HCT116 (cell line): ENCODE results near the gene FRRS1.

Experiments used
- CEBPB ChIP-seq: IDR thresholded peaks from 2 replicates; pipeline ENCODE4 v1.6.1; 2012; ENCODE audit warnings: low read depth
- EZH2 ChIP-seq: fragments of 200-600 bp; sonication (generic); IDR thresholded peaks from 2 replicates; pipeline ENCODE4 v1.6.1; 2017; ENCODE audit warnings: antibody characterized with exemption, mixed run types
- EZH2phosphoT487 ChIP-seq: fragments of 200-600 bp; IDR thresholded peaks from 2 replicates; pipeline ENCODE4 v1.6.1; 2018; ENCODE audit warnings: antibody characterized with exemption, borderline replicate concordance
- FOSL1 ChIP-seq: IDR thresholded peaks from 2 replicates; pipeline ENCODE4 v1.6.1; 2012; ENCODE audit warnings: low read depth
- POLR2A ChIP-seq: IDR thresholded peaks from 2 replicates; pipeline ENCODE4 v1.7.0; 2011; ENCODE audit warnings: borderline replicate concordance; ENCODE audit not compliant: insufficient read depth, insufficient read length; ENCODE audit errors: extremely low read depth
- POLR2AphosphoS5 ChIP-seq: IDR thresholded peaks from 2 replicates; pipeline ENCODE4 v1.6.1; 2011; ENCODE audit warnings: mild to moderate bottlenecking, low read depth, low read length, moderate library complexity
- RAD21 ChIP-seq: IDR thresholded peaks from 2 replicates; pipeline ENCODE4 v1.6.1; 2012; ENCODE audit warnings: low read depth, mild to moderate bottlenecking
- SP1 ChIP-seq: IDR thresholded peaks from 2 replicates; pipeline ENCODE4 v1.6.1; 2012; ENCODE audit warnings: low read depth
- SRF ChIP-seq: IDR thresholded peaks from 2 replicates; pipeline ENCODE4 v1.6.1; 2012; ENCODE audit warnings: low read depth
- ZNF274 ChIP-seq: fragments of 200-500 bp; sonication (Bioruptor generic); IDR thresholded peaks from 2 replicates; pipeline ENCODE4 v1.6.1; 2014; ENCODE audit warnings: mild to moderate bottlenecking, low read depth, low read length, inconsistent platforms
- TF ChIP-seq, protein P1 (sequence below), 3 experiments: fragments of 200-600 bp in 1 of 3; sonication (generic) in 1 of 3; IDR thresholded peaks in 2 of 3; conservative IDR thresholded peaks in 1 of 3; 2 replicates each; pipeline ENCODE4 v1.5.1; 2012 to 2017; ENCODE audit warnings: low read depth in 2 of 3, low read length in 2 of 3, antibody characterized with exemption in 1 of 3, borderline replicate concordance in 1 of 3, control low read depth in 1 of 3, mild to moderate bottlenecking in 1 of 3, mixed read lengths in 1 of 3, mixed run types in 1 of 3, moderate library complexity in 1 of 3; ENCODE audit not compliant: insufficient read depth in 1 of 3
- TF ChIP-seq, protein P2 (sequence below): IDR thresholded peaks from 2 replicates; pipeline ENCODE4 v1.6.1; 2012
- TF ChIP-seq, protein P3 (sequence below): IDR thresholded peaks from 2 replicates; pipeline ENCODE4 v1.6.1; 2012

DNA sequence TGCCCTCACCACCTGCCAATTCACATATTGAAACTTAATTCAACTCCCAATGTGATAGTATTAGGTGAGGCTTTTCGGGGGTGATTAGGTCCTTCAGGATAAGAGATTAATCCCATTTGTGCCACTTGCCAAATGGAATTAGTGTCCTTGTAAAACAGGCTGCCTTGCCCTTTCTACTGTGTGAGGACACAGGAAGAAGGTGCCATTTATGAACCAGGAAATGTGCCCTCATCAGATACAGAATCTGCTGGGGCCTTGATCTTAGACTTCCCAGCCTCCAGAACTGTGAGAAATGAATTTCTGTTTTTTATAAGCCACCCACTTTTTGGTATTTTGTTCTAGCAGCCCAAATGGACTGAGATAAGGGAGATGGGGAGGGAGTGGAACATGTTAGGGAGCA lies 44.6 kb upstream of the FRRS1 start:
- TF ChIP-seq ZNF274 = no peak
- TF ChIP-seq FOSL1 = no peak
- TF ChIP-seq, protein P1, sequence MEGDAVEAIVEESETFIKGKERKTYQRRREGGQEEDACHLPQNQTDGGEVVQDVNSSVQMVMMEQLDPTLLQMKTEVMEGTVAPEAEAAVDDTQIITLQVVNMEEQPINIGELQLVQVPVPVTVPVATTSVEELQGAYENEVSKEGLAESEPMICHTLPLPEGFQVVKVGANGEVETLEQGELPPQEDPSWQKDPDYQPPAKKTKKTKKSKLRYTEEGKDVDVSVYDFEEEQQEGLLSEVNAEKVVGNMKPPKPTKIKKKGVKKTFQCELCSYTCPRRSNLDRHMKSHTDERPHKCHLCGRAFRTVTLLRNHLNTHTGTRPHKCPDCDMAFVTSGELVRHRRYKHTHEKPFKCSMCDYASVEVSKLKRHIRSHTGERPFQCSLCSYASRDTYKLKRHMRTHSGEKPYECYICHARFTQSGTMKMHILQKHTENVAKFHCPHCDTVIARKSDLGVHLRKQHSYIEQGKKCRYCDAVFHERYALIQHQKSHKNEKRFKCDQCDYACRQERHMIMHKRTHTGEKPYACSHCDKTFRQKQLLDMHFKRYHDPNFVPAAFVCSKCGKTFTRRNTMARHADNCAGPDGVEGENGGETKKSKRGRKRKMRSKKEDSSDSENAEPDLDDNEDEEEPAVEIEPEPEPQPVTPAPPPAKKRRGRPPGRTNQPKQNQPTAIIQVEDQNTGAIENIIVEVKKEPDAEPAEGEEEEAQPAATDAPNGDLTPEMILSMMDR (IDR thresholded peaks at IDR 0.05 in 2 of 3, conservative IDR thresholded peaks at IDR 0.05 in 1 of 3; ENCODE audit: borderline replicate concordance in 1 of 3, insufficient read depth in 1 of 3, low read depth in 2 of 3, low read length in 2 of 3) = no peak
- TF ChIP-seq EZH2 = no peak
- TF ChIP-seq POLR2AphosphoS5 = no peak
- no peak for TF ChIP-seq RAD21
- TF ChIP-seq POLR2A = no peak
- TF ChIP-seq, protein P2, sequence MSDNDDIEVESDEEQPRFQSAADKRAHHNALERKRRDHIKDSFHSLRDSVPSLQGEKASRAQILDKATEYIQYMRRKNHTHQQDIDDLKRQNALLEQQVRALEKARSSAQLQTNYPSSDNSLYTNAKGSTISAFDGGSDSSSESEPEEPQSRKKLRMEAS = no peak
- no peak for TF ChIP-seq EZH2phosphoT487
- TF ChIP-seq CEBPB = no peak
- TF ChIP-seq, protein P3, sequence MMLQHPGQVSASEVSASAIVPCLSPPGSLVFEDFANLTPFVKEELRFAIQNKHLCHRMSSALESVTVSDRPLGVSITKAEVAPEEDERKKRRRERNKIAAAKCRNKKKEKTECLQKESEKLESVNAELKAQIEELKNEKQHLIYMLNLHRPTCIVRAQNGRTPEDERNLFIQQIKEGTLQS = no peak
- TF ChIP-seq SP1 = no peak
- TF ChIP-seq SRF = no peak
